ENCODE results near the gene TRIAP1.

Gene TRIAP1

DNA sequence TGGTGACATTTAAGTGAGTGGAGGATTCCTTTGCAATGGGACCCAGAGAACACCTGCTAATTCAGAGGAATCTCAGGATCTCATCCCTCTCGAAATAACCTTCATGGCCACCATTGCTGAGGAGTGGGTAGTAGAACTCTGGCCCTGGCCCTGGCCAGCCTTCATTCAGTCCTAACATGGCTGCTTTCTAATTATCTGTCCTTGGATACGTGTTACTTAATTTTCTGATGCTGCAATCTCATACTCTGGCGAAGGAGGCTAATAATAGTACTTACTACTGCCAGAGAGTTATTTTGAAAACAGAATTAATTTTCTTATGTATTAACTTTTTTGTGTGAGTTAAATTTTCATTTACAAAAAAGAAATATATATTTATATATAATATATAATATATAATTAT is 20.4 kb downstream of the TRIAP1 start:
- H3K36me3 ChIP-seq, result no peaks in the 10 kb centered on the region
- TF ChIP-seq Cebpa-rat (IDR thresholded peaks at IDR 0.05), result no peak
- H3K4me2 ChIP-seq, result no peak overlapping the region
- no peak overlapping the region for H3K9ac ChIP-seq
- H3K4me1 ChIP-seq, result peaks cover 0 to 6% (median 0%) of the 10 kb centered on the region in 10 experiments; a peak in 2 of 20 replicates
- no peak overlapping the region for H3K27ac ChIP-seq
- no peaks in the 10 kb centered on the region for H3K9me3 ChIP-seq (replicated peaks in 1 of 11)
- H3K4me3 ChIP-seq, result no peak overlapping the region
- H3K27me3 ChIP-seq, result no peaks in the 10 kb centered on the region
- no peaks in the 10 kb centered on the region for H4K20me1 ChIP-seq

DNA sequence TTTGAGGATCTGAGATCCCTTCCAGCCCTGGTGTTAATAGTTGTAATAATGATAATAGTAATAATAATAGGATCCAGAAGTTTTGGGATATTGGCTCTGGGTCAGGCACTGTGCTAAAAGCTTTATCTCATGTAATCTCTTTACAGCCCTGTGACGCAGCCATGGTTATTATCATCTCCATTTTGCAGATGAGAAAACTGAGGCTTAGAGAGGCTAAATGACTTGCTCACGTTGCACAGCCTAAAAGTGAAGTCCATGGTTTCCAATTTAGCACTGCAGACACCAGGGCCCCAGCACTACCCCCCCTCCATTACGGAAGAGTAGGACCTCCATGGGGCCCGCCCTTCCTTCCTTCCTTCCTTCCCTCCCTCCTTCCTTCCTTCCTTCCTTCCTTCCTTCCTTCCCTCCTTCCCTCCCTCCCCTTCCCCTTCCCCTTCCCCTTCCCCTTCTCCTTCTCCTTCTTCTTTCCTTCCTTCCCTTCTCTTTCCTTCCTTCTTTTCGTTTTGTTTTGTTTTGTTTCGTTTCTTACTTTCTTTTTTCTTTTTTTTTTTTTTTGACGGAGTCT is 23.2 kb downstream of the TRIAP1 start:
- Histone ChIP-seq H3K4me1 (peaks cover 0 to 6% (median 0%) of the 10 kb centered on the region in 10 experiments; a peak in 2 of 20 replicates), H3K9me3 (replicated peaks in 1 of 11) (no peaks in the 10 kb centered on the region)

DNA sequence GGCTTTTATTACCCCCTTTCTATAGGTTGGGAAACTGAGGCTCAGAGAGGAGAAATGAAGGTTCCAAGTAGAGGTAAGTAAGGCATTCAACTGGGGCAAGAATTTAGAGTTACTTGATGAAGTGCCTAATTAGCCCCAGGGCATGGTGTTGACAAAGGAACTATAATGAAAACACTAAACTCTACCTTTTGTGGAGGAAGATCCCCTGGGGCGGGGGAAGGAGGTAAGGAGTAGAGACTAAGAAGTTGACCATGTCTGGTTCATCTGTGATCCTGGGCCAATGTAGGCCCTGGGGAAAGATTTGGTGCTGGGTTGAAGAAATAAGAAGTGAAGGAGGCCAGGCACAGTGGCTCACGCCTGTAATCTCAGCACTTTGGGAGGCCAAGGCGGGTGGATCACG is 24.5 kb downstream of the TRIAP1 start:
- Histone ChIP-seq H3K27ac (no peak overlapping the region), H3K4me2 (no peak overlapping the region), H3K4me3 (no peak overlapping the region), H4K20me1 (no peaks in the 10 kb centered on the region), H3K36me3 (no peaks in the 10 kb centered on the region), H3K9ac (no peak overlapping the region), H3K9me3 (replicated peaks in 1 of 11) (no peaks in the 10 kb centered on the region), H3K27me3 (no peaks in the 10 kb centered on the region), H3K4me1 (peaks cover 0 to 6% (median 0%) of the 10 kb centered on the region in 10 experiments; a peak in 2 of 20 replicates)
- TF ChIP-seq Cebpa-rat (IDR thresholded peaks at IDR 0.05), result no peak

More for the DNA sequence above, 23.2 kb downstream of the TRIAP1 start:
- H3K36me3 ChIP-seq, result no peaks in the 10 kb centered on the region
- no peak overlapping the region for H3K27ac ChIP-seq
- TF ChIP-seq Cebpa-rat (IDR thresholded peaks at IDR 0.05), result no peak
- no peak overlapping the region for H3K4me3 ChIP-seq
- no peak overlapping the region for H3K9ac ChIP-seq
- H3K4me2 ChIP-seq, result no peak overlapping the region
- H4K20me1 ChIP-seq, result no peaks in the 10 kb centered on the region
- no peaks in the 10 kb centered on the region for H3K27me3 ChIP-seq

DNA sequence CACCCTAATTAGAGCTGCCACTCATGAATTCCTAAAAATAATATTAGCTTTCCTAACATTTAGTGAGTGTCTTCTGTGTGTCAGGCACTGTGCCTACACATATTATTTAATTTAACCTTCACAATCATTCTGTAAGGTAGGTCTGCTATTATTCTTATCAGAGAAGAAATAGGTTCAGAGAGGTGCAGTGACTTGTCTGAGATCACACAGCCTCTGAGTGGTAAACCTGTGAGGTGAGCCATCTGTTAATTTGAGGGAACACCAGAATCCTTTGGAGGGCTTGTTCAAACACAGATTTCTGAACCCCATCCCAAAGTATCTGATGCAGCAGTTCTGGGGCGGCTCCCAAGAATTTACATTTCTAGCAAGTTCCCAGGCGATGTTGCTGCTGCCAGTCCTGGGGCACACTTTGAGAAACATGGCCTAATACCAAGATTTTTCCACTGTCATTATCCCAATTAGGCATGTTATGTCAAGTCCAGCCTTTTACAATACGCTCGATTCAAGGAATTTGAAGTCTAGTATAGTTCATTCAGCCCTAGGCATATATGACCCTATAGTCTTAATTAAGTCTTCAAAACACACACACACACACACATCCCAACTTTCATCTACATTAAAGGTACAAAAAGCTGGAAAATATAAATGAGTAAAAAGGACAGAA is 28.1 kb downstream of the TRIAP1 start:
- H3K4me3 ChIP-seq, result no peak overlapping the region
- no peaks in the 10 kb centered on the region for H4K20me1 ChIP-seq
- no peak overlapping the region for H3K9ac ChIP-seq
- no peak overlapping the region for H3K27ac ChIP-seq
- peaks cover 0 to 6% (median 0%) of the 10 kb centered on the region in 10 experiments; a peak in 1 of 20 replicates for H3K4me1 ChIP-seq
- TF ChIP-seq Cebpa-rat (IDR thresholded peaks at IDR 0.05), result no peak
- H3K4me2 ChIP-seq, result no peak overlapping the region
- no peaks in the 10 kb centered on the region for H3K27me3 ChIP-seq
- no peaks in the 10 kb centered on the region for H3K9me3 ChIP-seq (replicated peaks in 1 of 11)
- H3K36me3 ChIP-seq, result no peaks in the 10 kb centered on the region

DNA sequence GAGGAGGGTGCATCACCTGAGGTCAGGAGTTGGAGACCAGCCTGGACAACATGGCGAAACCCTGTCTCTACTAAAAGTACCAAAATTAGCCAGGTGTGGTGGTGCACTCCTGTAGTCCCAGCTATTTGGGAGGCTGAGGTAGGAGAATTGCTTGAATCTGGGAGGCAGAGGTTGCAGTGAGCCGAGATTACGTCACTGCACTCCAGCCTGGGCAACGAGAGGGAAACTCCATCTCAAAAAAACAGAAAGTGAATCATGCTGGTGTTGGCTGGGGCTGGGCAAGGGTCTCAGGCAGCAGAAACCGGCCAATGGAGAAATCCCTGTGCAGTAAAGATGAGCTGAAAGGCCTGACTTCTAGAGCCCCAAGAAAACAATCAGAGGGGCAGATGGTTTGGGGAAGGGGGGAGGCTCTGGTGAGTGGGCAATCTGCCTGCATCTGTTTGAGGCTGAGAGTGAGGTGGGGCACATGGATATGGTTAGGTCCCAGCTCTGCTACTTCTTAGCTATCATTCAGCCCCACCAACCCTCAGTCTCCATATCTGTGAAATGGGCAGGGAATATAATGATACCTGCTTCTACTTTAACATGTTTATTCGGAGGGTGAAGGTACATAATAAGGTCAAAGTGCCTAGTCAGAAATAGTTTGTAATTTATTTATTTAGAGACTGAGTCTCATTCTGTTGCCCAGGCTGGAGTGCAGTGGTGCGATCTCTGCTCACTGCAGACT is 29.5 kb downstream of the TRIAP1 start:
- H3K36me3 ChIP-seq, result no peaks in the 10 kb centered on the region
- H3K27ac ChIP-seq, result no peak overlapping the region
- H3K4me3 ChIP-seq, result no peak overlapping the region
- no peak for TF ChIP-seq Cebpa-rat (IDR thresholded peaks at IDR 0.05)
- H3K9me3 ChIP-seq (replicated peaks in 1 of 11), result no peaks in the 10 kb centered on the region
- no peaks in the 10 kb centered on the region for H4K20me1 ChIP-seq
- no peaks in the 10 kb centered on the region for H3K27me3 ChIP-seq
- H3K9ac ChIP-seq, result no peak overlapping the region
- no peak overlapping the region for H3K4me2 ChIP-seq
- H3K4me1 ChIP-seq, result peaks cover 0 to 9% (median 0%) of the 10 kb centered on the region in 10 experiments; a peak in 3 of 20 replicates

DNA sequence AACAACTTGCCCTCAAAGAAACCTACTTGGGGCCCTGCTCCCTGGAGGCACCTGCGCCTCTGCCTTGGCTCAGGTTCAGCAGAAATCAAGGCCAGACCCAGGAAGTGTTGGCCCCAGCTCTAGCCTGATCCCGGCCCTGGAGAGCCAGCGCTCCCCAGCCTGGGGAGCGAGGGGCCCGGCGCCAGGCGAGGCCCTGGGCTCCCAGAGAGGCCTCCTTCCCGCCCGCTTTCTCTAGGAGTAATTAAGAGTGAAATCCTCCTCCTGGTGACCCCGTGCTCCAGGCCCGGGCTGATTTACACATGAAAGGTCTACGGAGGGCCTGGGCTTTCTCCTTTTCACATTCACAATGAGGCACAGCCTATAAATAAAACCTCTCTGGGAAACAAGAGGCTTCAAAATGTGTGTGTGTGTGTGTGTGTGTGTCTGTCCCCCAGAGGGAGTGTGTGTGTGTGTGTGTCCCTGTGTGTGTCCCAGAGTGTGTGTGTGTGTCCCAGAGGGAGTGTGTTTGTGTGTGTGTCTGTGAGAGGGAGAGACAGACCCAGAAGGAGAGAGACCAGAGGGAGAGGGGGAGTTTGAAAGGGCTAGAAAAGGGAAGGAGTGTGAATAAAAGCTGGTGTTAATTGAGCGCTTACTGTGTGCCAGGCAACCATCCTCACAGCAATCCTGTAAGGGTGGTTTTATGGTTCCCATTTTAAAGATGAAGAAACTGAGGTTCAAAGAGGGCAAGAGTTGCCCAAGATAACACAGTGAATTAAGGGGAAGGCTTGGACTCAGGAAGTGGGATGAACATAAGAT is 32.1 kb downstream of the TRIAP1 start:
- TF ChIP-seq Cebpa-rat (IDR thresholded peaks at IDR 0.05), result no peak
- Histone ChIP-seq H3K9me3 (replicated peaks in 1 of 11) (no peaks in the 10 kb centered on the region), H3K9ac (0 out of 22 replicates have a peak overlapping the region, but pooled peaks of 1 of the 11 experiments have one; percentile 31), H3K4me3 (no peak overlapping the region), H3K4me2 (no peak overlapping the region), H3K36me3 (no peaks in the 10 kb centered on the region), H4K20me1 (no peaks in the 10 kb centered on the region), H3K27me3 (no peaks in the 10 kb centered on the region), H3K4me1 (peaks cover 0 to 9% (median 0%) of the 10 kb centered on the region in 10 experiments; a peak in 3 of 20 replicates), H3K27ac (no peak overlapping the region)

DNA sequence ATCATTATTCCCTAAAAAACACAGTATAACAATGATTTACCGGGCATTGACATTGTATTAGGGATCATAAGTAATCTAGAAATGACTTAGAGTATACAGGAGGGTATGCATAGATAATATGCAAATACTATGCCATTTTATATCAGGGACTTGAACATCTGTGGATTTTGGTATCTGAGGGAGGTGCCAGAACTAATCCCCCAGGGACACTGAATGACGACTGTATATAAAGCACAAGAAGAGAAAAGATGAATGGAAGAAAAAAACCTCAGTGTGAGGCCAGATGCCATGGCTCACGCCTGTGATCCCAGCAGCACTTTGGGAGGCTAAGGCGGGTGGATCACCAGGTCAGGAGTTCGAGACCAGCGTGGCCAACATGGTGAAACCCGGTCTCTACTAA is 33.8 kb downstream of the TRIAP1 start:
- H3K4me2 ChIP-seq, result no peak overlapping the region; a peak in 1 of 22 replicates
- no peaks in the 10 kb centered on the region for H3K36me3 ChIP-seq
- no peak for TF ChIP-seq Cebpa-rat (IDR thresholded peaks at IDR 0.05)
- H4K20me1 ChIP-seq, result no peaks in the 10 kb centered on the region
- no peak overlapping the region for H3K27ac ChIP-seq
- H3K4me3 ChIP-seq, result no peak overlapping the region
- no peaks in the 10 kb centered on the region for H3K9me3 ChIP-seq (replicated peaks in 1 of 11)
- H3K9ac ChIP-seq, result no peak overlapping the region
- H3K27me3 ChIP-seq, result no peaks in the 10 kb centered on the region
- H3K4me1 ChIP-seq, result peaks cover 0 to 9% (median 0%) of the 10 kb centered on the region in 10 experiments; a peak in 3 of 20 replicates

DNA sequence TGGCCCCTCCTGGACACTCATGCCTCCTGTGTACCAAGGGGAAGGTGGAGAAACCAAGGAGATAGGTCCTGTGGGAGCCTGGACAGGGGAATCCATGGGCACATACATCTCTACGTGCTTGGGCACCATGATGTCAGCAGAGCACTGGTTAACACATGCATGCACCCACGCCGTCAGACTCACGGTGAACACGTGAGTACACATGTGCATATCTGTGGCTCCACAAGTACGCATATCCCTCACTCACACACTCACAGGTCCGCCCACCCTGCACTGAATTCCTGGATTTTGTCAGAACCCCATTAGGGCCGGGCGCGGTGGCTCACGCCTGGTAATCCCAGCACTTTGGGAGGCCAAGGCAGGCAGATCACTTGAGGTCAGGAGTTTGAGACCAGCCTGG is 37.4 kb downstream of the TRIAP1 start:
- Histone ChIP-seq H3K27ac (no peak overlapping the region), H3K36me3 (no peaks in the 10 kb centered on the region), H3K4me1 (peaks cover 0 to 7% (median 0%) of the 10 kb centered on the region in 10 experiments; a peak in 3 of 20 replicates), H3K4me2 (no peak overlapping the region), H4K20me1 (no peaks in the 10 kb centered on the region), H3K4me3 (no peak overlapping the region), H3K27me3 (no peaks in the 10 kb centered on the region), H3K9me3 (replicated peaks in 1 of 11) (peaks cover 0 to 7% (median 0%) of the 10 kb centered on the region in 11 experiments; a peak in 1 of 22 replicates), H3K9ac (no peak overlapping the region)
- no peak for TF ChIP-seq Cebpa-rat (IDR thresholded peaks at IDR 0.05)

DNA sequence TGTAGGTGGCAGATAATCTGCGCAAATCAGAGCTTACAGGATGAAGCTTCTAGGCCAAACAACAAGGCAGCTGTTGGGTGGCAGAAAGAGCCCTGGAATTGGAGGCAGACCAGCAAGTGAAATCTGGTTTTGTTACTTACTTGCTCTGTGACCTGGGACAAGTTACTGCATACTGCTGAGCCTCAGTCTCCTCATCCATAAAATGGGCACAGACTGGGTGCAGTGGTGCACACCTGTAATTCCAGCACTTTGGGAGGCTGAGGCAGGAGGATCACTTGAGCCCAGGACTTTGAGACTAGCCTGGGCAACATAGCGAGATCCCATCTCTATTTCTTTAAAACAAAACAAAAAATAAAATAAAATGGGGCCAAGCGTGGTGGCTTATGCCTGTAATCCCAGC is 39.6 kb downstream of the TRIAP1 start:
- Histone ChIP-seq H3K4me2 (no peak overlapping the region), H3K4me3 (no peak overlapping the region), H3K9me3 (replicated peaks in 1 of 11) (peaks cover 0 to 8% (median 0%) of the 10 kb centered on the region in 11 experiments; a peak in 1 of 22 replicates), H3K9ac (no peak overlapping the region), H3K27me3 (no peaks in the 10 kb centered on the region), H3K4me1 (no peaks in the 10 kb centered on the region), H3K36me3 (no peaks in the 10 kb centered on the region), H4K20me1 (no peaks in the 10 kb centered on the region), H3K27ac (no peak overlapping the region)
- TF ChIP-seq Cebpa-rat (IDR thresholded peaks at IDR 0.05), result no peak

All from BLaER1 treated with 17β-estradiol and CSF1 and Interleukin-3, amounts not matched to agents 10 nM and 100 nM (cell line).